Activated CD4-positive, alpha-beta T cell treated with anti-CD3 and anti-CD28 coated beads, Interleukin-2, amount 10 ng/mL, durations not matched to agents 7 days and 5 days (primary cell): ENCODE measurements around the gene CASZ1. TPM values are rescaled to one million over a fixed set of nuclear protein-coding genes. Genes with fewer than 3 reads are reported as not detected.

Experiments
- CTCF ChIA-PET: fragments of 350-600 bp; sonication (Branson Sonifier 250); formaldehyde crosslinking; loops from one replicate; lab custom pipeline; 2021; ENCODE audit warnings: antibody characterized with exemption; lab: Charles Lee
- POLR2A ChIA-PET: fragments of 350-600 bp; sonication (Branson Sonifier 250); formaldehyde crosslinking; loops from one replicate; lab custom pipeline; 2021; ENCODE audit warnings: antibody characterized with exemption; lab: Charles Lee
- DNase-seq: peaks from one replicate; pipeline ENCODE4 v3.0.0-alpha.2; 2020
- H3K27ac Mint-ChIP-seq: one replicate; pipeline ENCODE4 v1.8.0; 2021; ENCODE audit warnings: mild to moderate bottlenecking, moderate library complexity, mixed read lengths
- H3K27me3 Mint-ChIP-seq: one replicate; pipeline ENCODE4 v1.8.0; 2021; ENCODE audit warnings: mixed read lengths
- H3K36me3 Mint-ChIP-seq: one replicate; pipeline ENCODE4 v1.8.0; 2021; ENCODE audit warnings: low read depth, mixed read lengths
- H3K4me1 Mint-ChIP-seq: one replicate; pipeline ENCODE4 v1.8.0; 2021; ENCODE audit warnings: mixed read lengths
- H3K4me3 Mint-ChIP-seq: one replicate; pipeline ENCODE4 v1.8.0; 2021; ENCODE audit warnings: mild to moderate bottlenecking, moderate library complexity, mixed read lengths
- H3K9me3 Mint-ChIP-seq: one replicate; pipeline ENCODE4 v1.8.0; 2021; ENCODE audit warnings: mixed read lengths
- total RNA-seq, 2 experiments: library from RNA; stranded (reverse); gene quantifications; one replicate each; pipeline ENCODE4 v1.2.3, GENCODE V29; 2021

Gene CASZ1
- total RNA-seq, 2 experiments from 2014 or later = 7.6 to 9.8 TPM

GRCh38 chr1:10785728-10786638, 10.5 kb downstream of the CASZ1 start:
- Mint-ChIP-seq H3K9me3 (no peaks in the 10 kb centered on the region), H3K27me3 (peaks cover 12% of the 10 kb centered on the region), H3K36me3 (no peaks in the 10 kb centered on the region), H3K27ac (no peak overlapping the region), H3K4me3 (no peak overlapping the region), H3K4me1 (no peaks in the 10 kb centered on the region)
- ChIA-PET CTCF (no interaction called here), POLR2A (no interaction called here)
- no peak for DNase-seq

DNA sequence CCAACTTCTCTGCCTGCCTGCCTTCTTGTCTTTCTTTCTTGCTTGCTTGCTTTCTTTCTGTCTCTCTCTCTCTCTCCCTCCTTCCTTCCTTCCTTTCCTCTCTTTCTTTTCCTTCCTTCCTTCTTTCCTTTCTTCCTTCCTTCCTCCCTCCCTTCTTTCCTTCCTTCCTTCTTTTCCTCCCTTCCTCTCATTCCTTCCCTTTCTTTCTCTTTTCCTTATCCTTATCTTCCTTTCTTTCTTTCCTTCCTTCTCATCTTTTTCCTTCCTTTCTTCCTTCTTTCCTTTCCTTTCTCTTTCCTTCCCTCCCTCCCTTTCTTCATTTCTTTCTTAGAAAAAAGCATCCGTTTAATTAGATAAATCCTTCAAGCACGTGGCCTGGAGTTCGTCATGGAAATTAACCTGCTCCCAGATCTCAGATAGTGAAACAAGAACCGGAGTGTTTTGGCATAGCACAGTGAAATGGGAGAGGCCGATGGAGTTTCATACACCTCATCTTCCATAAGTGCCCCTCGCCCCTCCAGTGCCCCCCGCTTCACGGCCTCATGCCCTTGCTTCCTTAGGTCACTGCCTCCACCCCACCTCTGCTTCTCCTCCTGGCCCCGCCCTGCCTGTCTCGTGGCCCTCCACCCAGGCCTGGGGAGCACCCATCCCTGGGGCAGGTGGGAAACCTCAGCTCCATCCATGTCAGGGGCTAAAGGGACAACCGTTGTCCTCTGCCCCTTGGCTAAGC, 11.3 kb downstream of the CASZ1 start:
- Mint-ChIP-seq H3K27me3 (peaks cover 12% of the 10 kb centered on the region), H3K36me3 (no peaks in the 10 kb centered on the region), H3K27ac (no peak overlapping the region), H3K4me1 (no peaks in the 10 kb centered on the region), H3K4me3 (no peak overlapping the region), H3K9me3 (no peaks in the 10 kb centered on the region)
- DNase-seq = no peak
- CTCF ChIA-PET = no interaction called here
- POLR2A ChIA-PET = no interaction called here

DNA sequence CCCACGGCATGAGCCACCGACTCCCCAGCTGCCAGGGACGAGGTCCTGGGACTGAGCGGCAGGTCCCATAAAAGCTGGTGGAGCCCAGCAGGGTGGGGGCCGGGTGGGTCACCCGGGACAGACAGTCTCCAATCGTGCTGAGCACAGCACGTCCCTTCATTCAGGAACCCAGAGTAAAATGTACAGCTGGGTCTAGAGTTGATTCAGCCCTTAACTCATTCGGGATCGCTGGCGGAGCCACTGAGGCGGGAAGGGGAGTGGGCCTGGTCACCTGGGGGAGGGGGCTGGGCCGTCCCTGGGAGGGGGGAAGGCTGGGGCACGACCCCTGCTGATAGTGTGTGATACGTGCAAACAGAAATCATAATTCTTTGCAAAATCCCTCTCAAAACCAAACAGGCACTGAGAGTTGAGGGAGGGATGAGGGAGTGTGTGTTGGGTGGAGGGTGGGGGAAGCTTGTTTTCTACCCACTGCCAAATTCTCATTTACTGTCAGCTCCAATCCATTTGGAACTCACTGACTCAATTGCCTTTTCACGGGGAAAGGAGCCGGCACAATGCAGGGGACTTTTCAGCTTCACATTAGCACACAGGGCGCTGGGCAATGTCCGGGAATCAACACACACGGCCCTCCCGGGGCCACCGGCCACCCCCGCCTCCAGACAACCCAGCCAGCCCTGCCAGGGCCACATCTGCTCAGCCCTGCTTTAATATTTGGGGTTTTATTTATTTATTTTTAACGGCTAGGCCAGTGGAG, 13.8 kb downstream of the CASZ1 start:
- ChIA-PET CTCF (no interaction called here), POLR2A (no interaction called here)
- H3K27ac Mint-ChIP-seq = no peak overlapping the region
- DNase-seq = no peak
- H3K4me1 Mint-ChIP-seq = no peaks in the 10 kb centered on the region
- no peaks in the 10 kb centered on the region for H3K9me3 Mint-ChIP-seq
- H3K4me3 Mint-ChIP-seq = no peak overlapping the region
- no peaks in the 10 kb centered on the region for H3K36me3 Mint-ChIP-seq
- H3K27me3 Mint-ChIP-seq = peaks cover 8% of the 10 kb centered on the region

- Mint-ChIP-seq H3K9me3 (no peaks in the 10 kb centered on the region), H3K4me3 (no peak overlapping the region), H3K4me1 (no peaks in the 10 kb centered on the region), H3K36me3 (no peaks in the 10 kb centered on the region), H3K27me3 (peaks cover 1% of the 10 kb centered on the region), H3K27ac (no peak overlapping the region)
- CTCF ChIA-PET = no interaction called here
- DNase-seq = no peak
- POLR2A ChIA-PET = no interaction called here
Measured at GRCh38 chr1:10781137-10781536, 15.3 kb downstream of the CASZ1 start.

DNA sequence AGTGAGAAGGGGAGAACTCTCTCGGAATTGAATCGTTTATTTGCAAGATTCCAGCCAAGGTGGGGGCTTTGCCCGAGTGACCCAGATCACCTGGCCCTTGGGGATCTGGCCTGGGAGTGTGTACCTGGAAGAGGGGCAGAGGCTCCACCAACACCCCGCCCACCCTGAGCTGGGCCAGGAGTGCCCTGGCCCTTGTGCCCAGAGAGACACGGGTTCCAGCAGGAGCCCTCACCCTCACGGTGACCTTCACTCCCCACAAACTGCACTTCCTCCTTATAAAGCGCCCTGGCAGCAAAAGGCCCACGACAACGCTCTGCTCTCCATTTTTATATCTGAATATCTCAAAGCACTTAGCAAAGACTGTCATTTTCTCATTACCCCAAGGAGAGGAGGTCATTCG, 16.6 kb downstream of the CASZ1 start:
- H3K36me3 Mint-ChIP-seq = no peaks in the 10 kb centered on the region
- H3K4me1 Mint-ChIP-seq = no peaks in the 10 kb centered on the region
- no peaks in the 10 kb centered on the region for H3K9me3 Mint-ChIP-seq
- H3K27ac Mint-ChIP-seq = no peak overlapping the region
- DNase-seq = no peak
- ChIA-PET CTCF (no interaction called here), POLR2A (no interaction called here)
- H3K27me3 Mint-ChIP-seq = no peaks in the 10 kb centered on the region
- no peak overlapping the region for H3K4me3 Mint-ChIP-seq

DNA sequence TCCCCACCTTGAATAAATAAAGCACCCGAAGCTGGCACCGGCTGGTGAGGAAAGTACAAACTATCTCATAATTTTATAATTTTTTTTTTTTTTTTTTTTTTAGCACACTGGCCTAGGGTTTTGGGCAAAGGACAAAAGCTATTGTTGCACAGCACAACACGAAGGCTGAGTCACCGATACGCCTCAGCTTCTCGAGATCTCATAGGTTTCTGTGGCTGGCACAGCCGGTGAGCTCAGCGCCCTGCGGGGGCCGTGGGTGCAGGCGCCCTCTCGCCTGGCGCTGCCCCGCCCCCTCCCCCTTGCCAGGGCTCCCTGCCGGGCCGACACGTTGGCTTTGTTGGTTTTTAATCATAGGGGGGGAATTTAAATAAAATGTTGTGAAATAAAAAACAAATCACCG, 17.2 kb downstream of the CASZ1 start:
- H3K27ac Mint-ChIP-seq = no peak overlapping the region
- no peaks in the 10 kb centered on the region for H3K36me3 Mint-ChIP-seq
- H3K4me3 Mint-ChIP-seq = no peak overlapping the region
- H3K9me3 Mint-ChIP-seq = no peaks in the 10 kb centered on the region
- CTCF ChIA-PET = interaction anchor here (0.6 kb wide), 1 partner anchor 961 kb away, joined by 3 read pairs; no protein-coding TSS in a partner anchor
- no peaks in the 10 kb centered on the region for H3K4me1 Mint-ChIP-seq
- H3K27me3 Mint-ChIP-seq = no peaks in the 10 kb centered on the region
- DNase-seq = no peak
- POLR2A ChIA-PET = no interaction called here

DNA sequence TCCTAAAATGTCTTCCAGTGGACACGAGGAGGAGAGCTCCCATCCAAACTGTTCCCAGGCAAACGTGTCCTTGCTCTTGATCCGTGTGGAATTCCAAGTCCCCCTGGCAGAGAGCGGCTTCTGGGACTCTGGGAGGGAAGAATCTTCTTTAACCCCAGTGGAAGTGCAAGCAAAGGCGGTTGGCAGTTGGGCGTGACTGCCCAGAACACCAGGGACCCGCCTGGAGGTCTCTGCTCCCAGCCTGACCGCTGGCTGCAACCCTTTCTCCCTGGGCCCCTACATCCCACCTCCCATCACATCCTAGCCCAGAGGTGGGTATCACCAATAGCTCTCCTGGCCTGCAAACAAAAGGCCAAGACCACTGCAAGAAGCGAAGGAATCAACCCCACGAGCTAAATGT, 17.8 kb downstream of the CASZ1 start:
- no peak overlapping the region for H3K4me3 Mint-ChIP-seq
- no peaks in the 10 kb centered on the region for H3K4me1 Mint-ChIP-seq
- H3K36me3 Mint-ChIP-seq = no peaks in the 10 kb centered on the region
- no peak overlapping the region for H3K27ac Mint-ChIP-seq
- POLR2A ChIA-PET = no interaction called here
- CTCF ChIA-PET = interaction anchor here (0.5 to 0.6 kb wide), 2 partner anchors 81 to 961 kb away, joined by 3 read pairs; no protein-coding TSS in a partner anchor
- no peaks in the 10 kb centered on the region for H3K9me3 Mint-ChIP-seq
- no peak for DNase-seq
- H3K27me3 Mint-ChIP-seq = no peaks in the 10 kb centered on the region

DNA sequence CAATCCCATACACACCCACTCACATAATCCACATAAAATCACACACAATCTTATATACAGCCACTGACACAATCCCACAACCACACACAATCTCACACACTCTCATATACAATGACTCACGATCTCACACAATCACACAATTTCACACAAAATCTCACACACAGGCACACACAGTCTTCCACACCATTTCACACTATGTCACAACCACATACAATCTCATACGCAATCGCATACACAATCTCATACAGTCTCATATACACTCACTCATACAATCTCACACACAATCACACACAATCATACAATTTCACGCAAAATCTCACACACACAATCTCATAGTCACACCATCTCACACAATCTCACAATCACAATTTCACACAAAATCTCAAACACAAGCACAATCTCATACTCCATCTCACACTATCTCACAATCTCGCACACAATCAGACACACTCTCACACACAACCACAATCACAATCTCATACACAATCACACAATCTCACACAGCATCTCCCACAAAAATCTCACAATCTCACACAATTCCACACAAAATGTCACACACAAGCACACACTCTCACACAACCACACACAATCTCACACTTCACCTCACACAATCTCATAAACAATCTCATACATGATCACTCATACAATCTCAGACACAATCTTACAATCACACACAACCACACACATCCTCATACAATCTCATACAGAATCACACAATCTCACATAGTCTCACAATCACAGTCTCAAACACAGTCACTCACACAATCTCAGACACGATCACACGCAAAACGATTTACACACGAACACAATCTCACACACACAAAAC, 18.5 kb downstream of the CASZ1 start:
- Mint-ChIP-seq H3K9me3 (no peaks in the 10 kb centered on the region), H3K27ac (no peak overlapping the region), H3K4me1 (no peaks in the 10 kb centered on the region), H3K4me3 (no peak overlapping the region), H3K27me3 (no peaks in the 10 kb centered on the region), H3K36me3 (no peaks in the 10 kb centered on the region)
- POLR2A ChIA-PET = no interaction called here
- DNase-seq = no peak
- CTCF ChIA-PET = interaction anchor here (1.0 kb wide), 1 partner anchor 32 kb away, joined by 3 read pairs; no protein-coding TSS in a partner anchor

GRCh38 chr1:10776190-10776905, 20.1 kb downstream of the CASZ1 start:
- Mint-ChIP-seq H3K4me1 (no peaks in the 10 kb centered on the region), H3K4me3 (no peak overlapping the region), H3K27ac (no peak overlapping the region), H3K36me3 (no peaks in the 10 kb centered on the region), H3K27me3 (no peaks in the 10 kb centered on the region), H3K9me3 (no peaks in the 10 kb centered on the region)
- POLR2A ChIA-PET = no interaction called here
- no peak for DNase-seq
- CTCF ChIA-PET = no interaction called here

DNA sequence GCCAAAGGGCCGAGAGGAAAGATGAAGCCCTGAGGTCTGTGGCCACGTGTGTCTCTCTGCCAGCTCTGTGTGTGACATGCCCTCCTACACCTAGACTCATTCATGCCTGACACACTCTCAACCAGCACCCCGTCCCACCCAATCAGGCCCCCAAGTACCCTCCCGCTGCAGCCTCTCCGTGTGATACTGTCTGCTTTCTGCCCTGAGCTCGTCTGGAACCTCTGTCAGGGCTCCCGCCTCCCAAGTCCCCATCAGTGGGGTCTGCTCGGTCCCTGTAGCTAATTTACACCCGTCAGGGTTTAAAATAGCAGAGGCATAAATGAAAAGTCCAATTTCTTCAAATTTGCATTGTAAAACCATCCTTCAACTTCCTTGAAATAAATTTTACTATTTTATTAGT, 20.7 kb downstream of the CASZ1 start:
- Mint-ChIP-seq H3K9me3 (no peaks in the 10 kb centered on the region), H3K36me3 (no peaks in the 10 kb centered on the region), H3K4me1 (no peaks in the 10 kb centered on the region), H3K27ac (no peak overlapping the region), H3K4me3 (no peak overlapping the region), H3K27me3 (no peaks in the 10 kb centered on the region)
- CTCF ChIA-PET = no interaction called here
- POLR2A ChIA-PET = no interaction called here
- no peak for DNase-seq

GRCh38 chr1:10774615-10775310, 21.7 kb downstream of the CASZ1 start:
- ChIA-PET POLR2A (no interaction called here), CTCF (no interaction called here)
- Mint-ChIP-seq H3K4me3 (no peak overlapping the region), H3K9me3 (no peaks in the 10 kb centered on the region), H3K27me3 (no peaks in the 10 kb centered on the region), H3K27ac (no peak overlapping the region), H3K4me1 (no peaks in the 10 kb centered on the region), H3K36me3 (no peaks in the 10 kb centered on the region)
- DNase-seq = no peak
